NOMO-1 treated with DMSO at 0.1 percent for 48 hours (cell line): ENCODE data around the gene DEGS2.

Source experiments
- DNase-seq: peaks from one replicate; lab custom pipeline; 2025; ENCODE audit not compliant: unreplicated experiment; lab: John Stamatoyannopoulos, UW

Gene DEGS2

DNA sequence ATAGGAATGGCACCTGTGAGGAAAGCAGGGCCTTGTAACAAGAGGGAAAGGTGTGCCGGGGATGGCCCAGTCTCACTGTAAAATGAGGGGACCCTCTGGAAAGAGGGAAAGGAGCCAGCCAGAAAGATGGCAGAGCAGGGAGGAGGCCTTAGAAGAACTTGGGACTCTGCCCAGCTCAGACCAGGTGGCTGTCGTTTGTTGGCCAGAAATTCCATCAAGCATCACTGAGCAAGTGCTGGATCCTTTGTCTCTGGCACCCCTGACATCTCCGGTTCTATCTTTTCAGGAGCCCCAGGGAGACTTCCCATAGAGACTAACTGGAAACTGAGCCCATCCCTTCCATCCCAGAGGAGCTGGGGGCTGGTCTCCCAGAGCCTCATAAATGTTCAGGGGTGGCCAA, 43.3 kb downstream of the DEGS2 start:
- DNase-seq, result no peak

- DNase-seq, result no peak
Measured at GRCh38 chr14:100115726-100116125, 43.7 kb downstream of the DEGS2 start.

- no peak for DNase-seq
Measured at GRCh38 chr14:100115236-100115635, 44.2 kb downstream of the DEGS2 start.

GRCh38 chr14:100114109-100114765, 45.2 kb downstream of the DEGS2 start:
- DNase-seq, result no peak

GRCh38 chr14:100111931-100112704, 47.3 kb downstream of the DEGS2 start:
- no peak for DNase-seq

DNA sequence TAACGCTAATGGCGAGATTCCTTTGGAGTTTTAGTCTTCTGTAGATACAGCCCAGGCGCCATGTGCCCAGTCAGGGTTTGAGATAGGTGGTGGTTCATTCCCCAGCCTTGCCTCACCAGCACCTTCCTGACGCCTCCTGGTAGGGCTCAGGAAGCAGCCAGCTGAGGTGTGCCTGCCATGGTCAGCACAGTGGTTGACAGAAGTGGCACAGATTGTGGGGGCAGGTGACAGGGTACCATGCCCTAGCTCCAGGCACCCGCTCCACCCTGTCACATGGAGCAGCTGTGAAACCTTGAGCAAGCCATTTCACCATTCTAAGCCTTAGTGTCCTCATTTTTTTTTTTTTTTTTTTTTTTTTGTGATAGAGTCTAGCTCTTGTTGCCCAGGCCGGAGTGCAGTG, 48.6 kb downstream of the DEGS2 start:
- no peak for DNase-seq

GRCh38 chr14:100109594-100109955, 49.9 kb downstream of the DEGS2 start:
- no peak for DNase-seq

GRCh38 chr14:100108840-100109593, 50.4 kb downstream of the DEGS2 start:
- no peak for DNase-seq

DNA sequence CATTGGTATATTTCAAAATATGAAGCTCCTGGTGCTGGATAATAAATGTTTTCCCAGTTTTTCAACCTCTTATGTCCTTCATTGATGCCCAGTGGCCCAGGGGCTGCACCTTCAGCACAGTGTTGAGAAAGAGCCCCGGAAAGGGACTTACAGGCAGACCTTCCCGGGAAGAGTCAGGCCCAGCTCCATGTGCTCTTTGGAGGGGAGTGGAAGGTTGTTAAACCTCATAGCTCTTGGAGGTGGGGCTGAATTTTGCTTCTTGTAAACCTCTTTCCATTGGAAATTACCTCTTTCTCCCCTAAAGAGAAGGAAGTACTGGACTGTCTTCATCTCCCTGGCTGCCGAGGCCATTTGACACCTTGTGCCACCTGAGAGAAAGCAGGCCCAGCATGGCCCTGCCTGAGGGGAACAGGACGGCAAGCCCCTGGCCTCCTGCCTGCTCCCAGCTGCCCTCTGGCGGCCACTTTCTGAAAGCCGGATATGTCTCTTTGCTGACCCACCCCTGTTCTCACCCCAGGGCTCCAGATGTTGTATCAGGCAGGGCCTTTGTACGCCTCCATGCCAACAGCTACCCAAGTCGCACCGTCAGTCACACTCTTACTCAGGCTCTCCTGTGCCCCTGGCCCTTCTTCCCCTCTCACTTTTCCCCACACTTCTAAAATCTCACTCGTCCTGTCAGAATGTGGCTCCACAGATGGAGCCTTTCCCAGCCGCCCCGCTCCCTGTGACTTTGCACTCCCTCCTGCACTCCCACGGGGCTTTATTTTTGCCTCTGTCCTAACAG, 51.2 kb downstream of the DEGS2 start:
- DNase-seq, result peak; percentile 8

- no peak for DNase-seq
Measured at GRCh38 chr14:100107236-100107635, 52.2 kb downstream of the DEGS2 start.

- peak; percentile 84 for DNase-seq
Measured at GRCh38 chr14:100106250-100107112, 53.0 kb downstream of the DEGS2 start.

GRCh38 chr14:100105357-100106169, 53.9 kb downstream of the DEGS2 start:
- no peak for DNase-seq

DNA sequence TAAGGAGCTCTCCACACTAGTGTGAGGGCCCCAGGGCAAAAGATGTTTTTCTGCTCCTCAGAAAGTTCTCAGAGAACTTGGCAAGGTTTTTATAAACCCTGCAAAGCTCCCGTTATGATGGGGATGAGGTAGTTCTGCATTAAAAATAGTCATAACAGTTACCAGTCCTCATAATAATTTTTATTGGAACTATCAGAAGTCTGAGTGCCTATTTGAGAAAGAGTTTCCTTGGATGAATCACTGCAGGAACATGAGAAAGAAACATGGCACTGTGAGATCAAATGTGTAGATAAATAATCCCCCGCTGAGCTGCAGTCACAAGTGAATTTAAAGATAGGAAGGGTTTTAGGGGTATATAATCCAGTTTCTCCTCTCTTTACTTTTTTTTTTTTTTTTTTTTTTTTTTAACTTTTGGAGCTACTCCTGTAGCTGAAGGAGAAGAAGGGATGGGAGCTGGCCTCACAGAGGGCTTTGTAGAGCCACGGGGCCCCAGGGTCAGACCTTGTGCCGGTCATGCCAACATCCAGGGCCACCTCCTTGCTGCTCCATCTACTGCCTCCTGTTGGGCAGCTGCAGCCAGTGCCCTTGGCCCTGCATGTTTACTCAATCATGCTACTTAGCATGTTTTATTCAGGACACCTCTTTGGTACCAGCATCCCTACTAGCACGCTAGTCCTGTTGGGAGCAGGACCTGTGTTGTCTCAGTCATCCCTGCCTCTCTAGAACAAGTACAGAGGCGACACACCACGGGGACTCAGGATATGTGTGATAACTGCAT, 54.7 kb downstream of the DEGS2 start:
- DNase-seq, result no peak

GRCh38 chr14:100104006-100104352, 55.5 kb downstream of the DEGS2 start:
- DNase-seq, result no peak

GRCh38 chr14:100103250-100104005, 56.0 kb downstream of the DEGS2 start:
- DNase-seq, result no peak

GRCh38 chr14:100102156-100102785, 57.2 kb downstream of the DEGS2 start:
- DNase-seq, result no peak

DNA sequence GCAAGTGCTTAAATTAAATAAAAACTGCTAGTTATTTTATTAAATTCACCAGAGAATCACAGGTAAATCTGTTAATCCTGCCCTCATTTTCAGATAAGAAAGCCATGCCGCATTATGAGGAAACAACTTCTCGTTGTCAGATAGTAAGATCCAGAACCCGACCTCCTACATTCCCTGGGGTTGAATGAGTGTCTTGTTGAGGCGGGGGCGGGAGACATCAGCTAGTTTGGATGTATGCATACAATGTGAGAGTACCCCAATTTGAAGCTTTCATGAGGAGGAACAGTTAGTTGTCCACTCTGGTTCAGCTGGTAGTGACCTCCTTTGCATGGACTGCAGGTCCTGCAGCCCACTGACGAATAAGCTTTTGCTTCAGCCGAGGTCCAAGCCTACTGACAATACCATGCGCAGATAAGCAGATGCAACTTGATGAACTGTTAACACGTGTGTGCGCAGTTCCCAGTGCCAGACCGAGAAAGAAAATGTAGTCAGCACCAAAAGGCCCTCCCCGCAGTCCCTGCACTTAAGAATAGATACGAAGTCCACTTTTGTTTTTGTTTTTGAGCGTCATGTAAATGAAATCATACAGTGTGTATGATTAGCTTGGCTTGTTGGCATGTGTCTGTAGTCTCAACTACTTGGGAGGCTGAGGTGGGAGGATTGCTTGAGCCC, 59.3 kb downstream of the DEGS2 start:
- DNase-seq, result no peak
